Germinal center (tissue), 1 donor: Measurements from ENCODE around the gene POTEM.
"Not testable (repeated sequence)": the region's sequence is repeated elsewhere in the genome, so short reads cannot be mapped to it uniquely, and the experiment has no call there.

ENCODE experiments used
- DNase-seq: peaks from one replicate; pipeline ENCODE4 v3.0.0; 2012; ENCODE audit warnings: mixed read lengths, low spot score

Gene POTEM

DNA sequence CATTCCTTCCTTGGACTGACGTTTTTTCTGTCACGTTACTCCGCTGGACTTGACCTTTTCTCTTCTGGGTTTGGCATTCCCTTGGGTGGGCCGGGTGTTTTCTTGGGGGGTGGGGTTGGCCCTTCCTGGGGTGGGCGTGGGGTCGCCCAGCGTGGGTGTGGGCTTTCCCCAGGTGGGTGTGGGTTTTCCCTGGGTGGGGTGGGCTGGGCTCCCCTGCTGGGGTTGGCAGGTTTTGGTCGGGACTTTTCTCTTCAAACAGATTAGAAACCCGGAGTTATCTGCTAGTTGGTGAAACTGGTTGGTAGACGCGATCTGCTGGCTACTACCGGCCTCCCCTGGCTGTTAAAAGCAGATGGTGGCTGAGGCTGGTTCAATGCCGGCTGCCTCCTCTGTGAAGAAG, at the start of gene POTEM:
TSS of gene POTEM (plus strand) at position 301 of the 400 bp plus-strand sequence. CDS start at position 353, 52 bp downstream.
- DNase-seq: not testable (repeated sequence)

DNA sequence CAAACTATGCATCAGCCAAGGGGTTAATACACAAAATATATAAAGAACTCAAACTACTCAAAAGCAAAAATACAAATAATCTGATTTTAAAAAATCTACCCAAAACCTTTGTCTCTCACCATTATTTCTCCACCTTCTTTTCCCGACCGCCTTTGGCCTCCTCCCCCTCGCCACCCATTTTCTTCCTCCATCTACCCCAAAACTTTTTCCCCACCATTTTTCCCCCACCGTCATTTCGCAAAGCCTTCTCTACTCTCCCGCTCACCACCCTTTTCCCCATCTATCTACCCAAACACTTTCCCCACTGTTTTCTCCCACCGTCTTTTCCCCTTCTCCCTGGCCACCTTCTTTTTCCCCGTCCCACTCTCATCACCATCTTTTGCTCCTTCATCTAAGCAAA, 48.9 kb upstream of the POTEM start:
- DNase-seq: not testable (repeated sequence)

DNA sequence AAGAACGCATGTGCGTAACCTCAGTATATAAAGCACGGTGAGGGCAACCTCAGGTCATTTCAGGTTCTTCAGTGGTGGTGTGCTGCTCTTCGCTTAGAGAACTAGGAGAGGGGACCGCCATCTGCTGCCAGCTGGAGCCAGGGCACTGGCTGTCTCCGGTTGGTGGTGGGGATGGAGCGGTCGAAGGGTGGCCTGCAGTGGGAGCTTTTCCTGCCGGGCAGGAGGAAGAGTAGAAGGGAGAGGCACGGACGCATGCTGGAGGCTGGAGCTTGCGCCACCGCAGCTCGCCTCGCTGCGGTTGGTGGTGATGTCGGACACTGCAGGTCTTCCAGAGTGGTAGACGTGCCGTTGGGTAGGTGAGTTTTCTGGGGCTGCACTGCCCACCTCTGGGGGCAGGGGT, 47.2 kb upstream of the POTEM start:
- DNase-seq: not testable (repeated sequence)

DNA sequence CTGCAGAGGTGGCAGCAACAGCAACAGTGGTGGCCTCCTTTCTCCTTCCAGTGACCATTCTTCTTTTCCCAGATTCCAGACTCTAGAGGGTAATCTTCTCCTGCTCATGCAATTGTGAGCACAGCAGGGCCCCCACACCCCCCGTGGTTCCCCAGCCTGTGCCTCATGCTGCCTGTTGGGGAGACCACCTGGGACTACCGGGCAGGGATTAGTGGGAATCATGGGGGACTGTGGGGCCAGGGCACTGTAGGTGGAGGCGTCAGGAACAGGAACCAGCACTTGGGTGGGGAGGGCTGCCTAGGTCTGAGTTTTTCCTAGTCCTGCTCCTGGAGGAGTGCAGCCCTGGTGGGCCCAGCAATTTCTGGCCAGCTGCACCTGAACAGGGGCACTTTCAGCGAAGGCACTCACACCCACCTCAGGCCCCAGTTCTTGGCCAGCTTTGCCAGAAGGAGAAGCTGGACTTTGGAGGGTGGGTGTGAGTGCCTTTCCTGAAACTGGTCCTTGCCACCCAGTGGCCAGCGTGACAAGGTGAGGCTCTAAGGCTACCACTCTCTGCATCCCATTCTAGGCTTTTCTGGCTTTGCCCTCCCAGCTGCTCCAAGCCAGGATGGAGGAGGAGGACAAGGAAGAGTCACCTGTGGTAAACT, 46.1 kb upstream of the POTEM start:
- DNase-seq: not testable (repeated sequence)

DNA sequence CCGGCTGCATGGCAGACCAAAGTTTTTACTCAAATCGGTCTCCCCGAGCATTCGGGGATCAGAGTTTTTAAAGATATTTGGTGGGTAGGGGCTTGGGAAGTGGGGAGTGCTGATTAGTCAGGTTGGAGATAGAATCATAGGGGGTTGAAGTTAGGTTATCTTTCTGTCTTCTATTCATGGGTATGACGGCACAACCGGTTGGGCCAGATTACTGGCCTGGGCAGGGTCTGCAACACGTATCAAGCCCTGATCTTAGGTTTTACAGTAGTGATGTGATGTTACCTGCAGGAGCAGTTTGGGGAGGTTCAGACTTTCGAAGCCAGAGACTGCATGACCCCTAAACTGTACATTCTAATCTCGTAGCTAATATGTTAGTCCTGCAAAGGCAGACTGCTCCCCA, 30.4 kb upstream of the POTEM start:
- not testable (repeated sequence) for DNase-seq

DNA sequence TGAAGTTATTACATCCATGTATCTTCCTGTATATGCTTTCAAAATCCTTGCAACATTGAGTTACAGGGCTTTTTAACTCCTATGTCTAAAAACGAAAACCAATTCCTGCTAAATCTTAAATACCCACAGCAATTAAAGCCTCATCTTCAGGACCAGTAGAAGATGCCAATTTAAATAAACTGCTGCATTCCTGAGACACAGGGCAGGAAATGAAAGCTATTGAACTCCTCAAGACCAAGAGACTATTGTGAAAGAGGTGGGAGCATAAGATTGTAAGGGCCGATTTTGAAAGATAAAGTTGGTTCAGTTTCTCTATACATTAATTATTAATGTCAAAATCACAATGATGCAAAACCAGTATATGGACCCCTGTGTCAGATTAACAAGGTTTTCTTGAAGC, 28.5 kb upstream of the POTEM start:
- DNase-seq: not testable (repeated sequence)

DNA sequence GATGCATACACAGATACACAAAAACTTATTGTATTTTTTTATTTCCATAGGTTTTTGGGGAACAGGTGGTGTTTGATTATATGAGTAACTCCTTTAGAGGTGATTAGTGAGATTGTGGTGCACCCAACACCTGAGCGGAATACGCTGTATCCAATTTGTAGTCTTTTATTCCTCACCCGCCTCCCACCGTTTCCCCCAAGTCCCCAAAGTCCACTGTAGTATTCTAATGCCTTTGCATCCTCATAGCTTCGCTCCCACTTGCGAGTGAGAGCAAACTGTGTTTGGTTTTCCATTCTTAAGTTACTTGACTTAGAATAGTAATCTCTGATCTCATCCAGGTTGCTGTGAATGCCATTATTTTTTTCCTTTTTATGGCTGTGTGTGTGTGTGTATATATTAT, 17.3 kb upstream of the POTEM start:
- not testable (repeated sequence) for DNase-seq

DNA sequence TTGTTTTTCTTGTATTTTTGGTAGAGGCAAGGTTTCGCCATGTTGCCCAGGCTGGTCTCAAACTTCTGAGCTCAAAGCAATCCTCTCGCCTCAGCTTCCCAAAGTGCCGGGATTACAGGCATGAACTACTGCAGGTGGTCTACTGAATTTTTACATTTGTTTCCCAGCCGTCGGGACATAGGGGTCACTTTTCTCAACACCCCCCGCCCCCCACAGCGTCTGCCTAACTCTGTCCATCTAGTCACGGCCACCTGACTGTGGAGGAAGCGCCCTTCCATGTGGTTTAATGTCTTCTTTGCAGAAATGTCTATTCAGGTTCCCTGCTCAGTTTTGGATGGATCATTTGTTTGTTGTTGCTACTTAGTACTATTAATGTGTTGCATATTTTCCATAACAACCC, 14.1 kb upstream of the POTEM start:
- not testable (repeated sequence) for DNase-seq

DNA sequence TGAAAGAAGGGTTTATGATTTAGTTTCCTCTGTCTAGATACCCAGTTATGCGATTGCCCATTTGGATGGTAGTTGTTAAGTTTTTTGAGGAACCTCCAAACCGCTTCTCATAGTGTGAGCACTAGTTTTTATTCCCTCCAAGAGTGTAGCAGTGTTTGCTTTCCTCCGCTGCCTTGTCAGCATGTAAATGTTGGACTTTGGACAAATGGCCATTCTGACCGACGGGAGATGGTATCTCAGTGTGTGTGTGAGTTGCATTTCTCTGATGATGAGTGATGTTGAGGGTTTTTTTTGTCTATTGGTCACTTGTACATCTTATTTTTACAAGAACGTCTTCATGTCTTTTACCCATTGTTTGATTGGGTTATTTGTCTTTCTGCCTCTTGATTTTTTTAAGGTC, 11.4 kb upstream of the POTEM start:
- not testable (repeated sequence) for DNase-seq

DNA sequence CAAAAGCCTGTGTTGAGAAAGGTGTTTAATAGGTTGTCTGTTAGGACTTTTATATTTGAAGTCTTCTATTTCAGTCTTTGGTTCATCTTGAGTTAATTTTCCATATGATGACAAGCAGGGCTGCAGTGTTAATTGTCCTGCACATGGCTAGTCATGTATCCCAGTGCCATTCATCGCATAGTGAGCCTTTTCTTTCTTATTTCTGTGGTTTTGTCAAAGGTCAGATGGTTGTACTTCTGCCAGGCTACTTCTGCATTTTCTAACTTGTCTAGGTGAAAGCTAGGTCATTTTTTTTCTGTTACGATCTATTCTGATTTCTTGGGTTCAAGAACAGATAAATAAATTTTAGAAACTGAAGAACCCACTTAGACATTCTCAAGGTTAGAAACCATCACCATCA, 5.7 kb upstream of the POTEM start:
- DNase-seq: not testable (repeated sequence)

DNA sequence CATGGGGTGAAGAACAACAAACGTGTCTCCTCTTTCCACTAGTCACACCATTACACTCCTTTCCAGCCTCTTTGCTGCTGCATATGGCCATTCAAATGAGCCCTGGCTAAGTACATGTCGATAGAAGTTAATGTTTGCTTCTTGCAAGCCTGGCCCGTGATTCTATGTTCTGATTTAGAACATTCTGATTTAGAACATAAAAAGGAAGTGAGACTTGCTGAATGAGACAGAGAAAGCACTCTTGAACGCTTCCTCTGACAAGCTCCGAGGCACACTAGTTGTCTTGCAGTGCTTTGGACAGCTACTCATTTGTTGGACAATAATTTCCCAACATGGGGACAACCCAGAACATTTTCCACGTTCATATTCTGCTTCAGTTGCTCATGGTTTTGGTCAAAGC, 5.1 kb upstream of the POTEM start:
- DNase-seq: not testable (repeated sequence)

DNA sequence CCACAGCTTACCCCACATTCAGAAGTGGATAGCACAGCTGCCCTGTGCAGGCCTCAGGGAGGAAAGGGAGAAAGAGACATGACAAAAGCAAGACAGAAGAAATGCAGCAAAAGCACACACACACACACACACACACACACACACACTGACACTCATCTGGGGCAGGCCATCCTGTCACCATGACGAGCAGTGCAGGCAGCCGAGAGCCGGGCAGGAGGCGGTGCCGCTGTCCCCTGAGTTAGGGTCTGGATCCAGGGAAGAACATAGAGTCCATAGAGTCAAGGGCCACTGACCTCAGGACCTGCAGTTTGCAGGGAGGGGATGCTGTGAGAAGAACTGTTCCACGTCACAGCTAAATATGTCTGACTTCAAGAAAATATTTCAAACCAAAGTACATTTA, 4.0 kb upstream of the POTEM start:
- DNase-seq: not testable (repeated sequence)

DNA sequence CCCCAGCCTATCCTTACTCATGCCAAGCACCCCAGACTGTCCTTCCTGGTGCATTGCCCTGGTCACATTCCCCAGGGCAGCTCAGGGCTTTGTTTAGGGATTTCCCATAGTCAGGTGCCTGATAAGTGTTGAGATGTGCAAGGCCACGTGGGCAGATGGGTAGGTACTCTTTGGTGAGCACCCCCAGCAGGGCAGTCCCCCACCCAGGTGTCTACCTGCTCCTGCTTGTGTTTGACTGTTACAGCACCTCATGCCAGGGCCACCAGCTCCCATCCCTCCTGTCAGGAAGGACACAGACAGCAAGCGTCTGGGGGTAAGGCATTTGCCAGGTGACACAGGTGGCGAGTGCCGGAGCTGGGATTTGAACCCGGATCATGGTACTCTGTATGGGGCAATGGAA, 2.4 kb upstream of the POTEM start:
- not testable (repeated sequence) for DNase-seq

DNA sequence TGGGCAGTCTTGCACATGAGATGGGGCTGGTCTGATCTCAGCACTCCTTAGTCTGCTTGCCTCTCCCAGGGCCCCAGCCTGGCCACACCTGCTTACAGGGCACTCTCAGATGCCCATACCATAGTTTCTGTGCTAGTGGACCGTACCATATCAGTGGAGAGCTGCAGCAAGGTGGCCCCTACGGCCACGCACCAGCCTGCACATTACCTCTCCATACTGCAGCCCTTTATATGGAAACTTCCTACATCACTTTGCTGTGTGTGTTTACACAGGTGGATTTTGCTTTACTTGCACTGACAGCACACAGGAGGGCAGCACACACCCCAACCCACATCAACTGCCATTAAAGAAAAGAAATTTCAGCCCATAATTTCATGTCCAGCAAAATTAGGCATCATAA, 35.3 kb downstream of the POTEM start:
- DNase-seq: not testable (repeated sequence)

DNA sequence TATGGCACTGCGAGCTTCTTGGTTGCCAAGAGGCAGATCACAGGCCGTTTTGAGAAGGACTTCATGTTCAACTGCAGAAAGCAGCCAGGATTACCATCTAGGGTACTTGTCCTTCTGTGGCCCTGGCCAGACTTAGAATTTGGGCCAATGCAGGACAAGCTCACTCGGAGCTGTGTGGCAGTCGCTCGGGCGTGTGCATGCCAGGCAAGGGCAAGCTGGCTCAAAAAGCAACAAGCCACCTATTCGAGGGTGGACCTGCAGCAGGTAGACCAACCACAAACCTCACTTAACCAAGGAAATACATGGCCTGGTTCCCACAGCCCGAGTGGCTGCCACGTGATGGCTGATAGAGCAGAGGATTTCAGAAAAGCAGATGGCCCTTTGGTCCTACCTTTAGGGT, 39.3 kb downstream of the POTEM start:
- not testable (repeated sequence) for DNase-seq

DNA sequence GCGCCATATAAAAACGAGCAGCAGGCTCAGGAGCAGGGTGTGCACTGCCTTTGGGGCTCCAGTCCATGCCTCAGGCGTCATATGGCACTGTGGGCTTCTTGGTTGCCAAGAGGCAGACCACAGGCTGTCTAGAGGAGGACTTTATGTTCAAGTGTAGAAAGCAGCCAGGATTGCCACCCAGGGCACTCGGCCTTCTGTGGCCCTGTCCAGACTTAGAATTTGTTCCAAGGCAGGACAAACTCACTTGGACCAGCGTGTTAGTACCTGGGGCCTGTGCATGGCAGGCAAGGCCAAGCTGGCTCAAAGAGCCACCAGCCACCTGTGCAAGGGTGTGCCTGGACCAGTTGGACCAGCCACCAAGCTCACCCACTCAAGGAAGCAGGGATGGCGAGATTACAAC, 40.4 kb downstream of the POTEM start:
- not testable (repeated sequence) for DNase-seq

DNA sequence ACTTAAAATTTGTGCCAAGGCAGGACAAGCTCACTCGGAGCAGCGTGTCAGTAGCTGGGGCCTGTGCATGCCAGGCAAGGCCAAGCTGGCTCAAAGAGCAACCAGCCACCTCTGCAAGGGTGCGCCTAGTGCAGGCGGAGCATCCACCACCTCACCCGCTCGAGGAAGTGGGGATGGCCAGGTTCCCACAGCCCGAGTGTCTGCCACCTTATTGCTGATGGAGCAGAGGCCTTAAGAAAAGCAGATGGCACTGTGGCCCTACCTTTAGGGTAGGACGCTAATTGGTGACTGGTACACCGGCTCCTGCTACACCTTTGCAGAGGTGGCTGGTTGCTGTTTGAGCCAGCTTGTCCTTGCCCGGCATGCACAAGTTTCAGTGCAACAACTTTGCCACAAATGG, 43.8 kb downstream of the POTEM start:
- DNase-seq: not testable (repeated sequence)

DNA sequence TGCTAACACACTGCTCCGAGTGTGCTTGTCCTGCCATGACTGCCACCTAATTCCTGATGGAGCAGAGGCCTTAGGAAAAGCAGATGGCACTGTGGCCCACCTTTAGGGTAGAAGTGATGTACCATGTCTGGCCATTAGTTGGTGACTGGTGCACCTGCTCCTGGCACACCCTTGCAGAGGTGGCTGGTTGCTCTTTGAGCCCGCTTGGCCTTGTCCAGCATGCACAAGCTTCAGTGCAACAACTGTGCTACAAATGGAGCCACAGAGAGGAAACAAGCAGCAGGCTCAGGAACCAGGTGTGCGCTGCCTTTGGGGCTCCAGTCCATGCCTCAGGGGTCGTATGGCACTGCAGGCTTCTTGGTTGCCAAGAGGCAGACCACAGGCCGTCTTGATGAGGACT, 44.5 kb downstream of the POTEM start:
- not testable (repeated sequence) for DNase-seq

DNA sequence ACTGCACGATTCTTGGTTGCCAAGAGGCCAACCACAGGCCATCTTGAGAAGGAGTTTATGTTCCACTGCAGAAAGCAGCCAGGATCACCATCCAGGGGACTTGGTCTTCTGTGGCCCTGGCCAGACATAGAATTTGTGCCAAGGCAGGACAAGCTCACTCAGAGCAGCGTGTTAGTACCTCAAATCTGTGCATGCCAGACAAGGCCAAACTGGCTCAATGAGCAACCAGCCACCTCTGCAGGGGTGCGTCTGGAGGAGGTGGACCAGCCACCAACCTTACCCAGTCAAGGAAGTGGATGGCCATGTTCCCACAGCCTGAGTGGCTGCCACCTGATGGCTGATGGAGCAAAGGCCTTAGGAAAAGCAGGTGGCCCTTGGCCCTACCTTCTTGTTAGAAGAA, 48.0 kb downstream of the POTEM start:
- not testable (repeated sequence) for DNase-seq

DNA sequence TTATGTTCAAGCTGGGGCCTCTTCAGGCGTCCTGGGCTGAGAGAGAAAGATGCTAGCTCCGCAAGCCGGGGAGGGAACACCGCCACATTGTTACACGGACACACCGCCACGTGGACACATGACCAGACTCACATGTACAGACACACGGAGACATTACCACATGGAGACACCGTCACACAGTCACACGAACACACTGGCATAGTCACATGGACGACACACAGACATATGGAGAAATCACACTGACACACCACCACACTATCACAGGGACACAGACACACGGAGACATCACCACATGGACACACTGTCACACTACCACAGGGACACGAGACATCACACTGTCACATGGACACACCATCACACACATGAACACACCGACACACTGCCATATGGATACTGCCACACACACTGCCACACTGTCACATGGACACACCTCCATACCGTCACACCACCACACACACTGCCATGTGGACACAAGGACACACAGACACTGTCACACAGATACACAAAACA, 57.9 kb downstream of the POTEM start:
- not testable (repeated sequence) for DNase-seq

DNA sequence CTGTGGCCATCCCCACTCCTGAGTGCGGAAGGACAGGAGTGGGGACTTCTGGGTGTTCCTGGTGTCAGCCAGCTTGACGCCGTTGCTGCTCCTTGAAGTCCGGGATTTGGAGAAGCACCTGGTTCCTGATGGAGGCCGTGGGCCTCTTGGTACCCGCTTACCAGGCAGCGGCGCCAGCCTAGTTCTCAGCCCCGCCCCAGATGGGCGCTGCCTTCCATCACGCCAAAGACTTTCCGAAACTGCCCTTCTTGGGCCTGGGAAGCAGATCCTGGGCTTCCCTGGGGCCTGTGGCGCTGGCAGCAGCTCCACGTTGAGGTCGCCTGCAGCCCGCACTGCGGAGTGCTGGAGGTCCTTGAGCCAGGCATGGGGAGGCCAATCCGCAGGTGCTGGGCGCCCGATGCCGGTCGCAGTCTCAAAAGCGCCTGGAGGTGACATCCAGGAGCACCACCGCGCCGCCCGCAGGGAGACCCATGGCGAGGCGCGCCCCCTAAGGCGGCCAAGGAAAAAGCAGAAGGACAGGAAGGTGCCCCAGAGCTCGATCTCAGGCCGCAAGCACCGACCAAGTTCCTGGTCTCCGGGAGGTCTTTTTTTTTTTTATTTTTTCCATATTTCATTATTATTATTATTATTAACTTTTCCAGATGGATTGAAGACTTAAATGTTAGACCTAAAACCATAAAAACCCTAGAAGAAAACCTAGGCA, 59.6 kb downstream of the POTEM start:
- not testable (repeated sequence) for DNase-seq

DNA sequence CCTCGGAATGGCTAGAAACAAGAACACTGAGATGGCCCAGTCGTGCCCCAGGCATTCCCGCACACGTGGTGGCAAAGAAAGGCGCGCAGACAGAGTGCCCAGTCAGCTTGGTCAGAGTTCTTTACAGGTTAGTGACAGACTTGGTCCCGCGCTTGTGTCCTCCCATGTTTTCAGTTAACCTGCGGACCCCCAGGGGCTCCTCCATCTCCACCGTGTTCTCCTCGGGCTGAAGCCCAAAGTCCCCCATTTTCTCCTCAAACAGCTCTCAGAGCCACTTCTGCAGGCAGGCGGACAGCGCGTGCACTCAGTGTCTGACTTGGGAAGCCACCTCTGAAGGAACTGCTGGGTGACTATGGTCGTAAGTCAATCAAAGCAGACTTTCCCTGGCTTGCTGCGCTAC, 60.7 kb downstream of the POTEM start:
- not testable (repeated sequence) for DNase-seq

DNA sequence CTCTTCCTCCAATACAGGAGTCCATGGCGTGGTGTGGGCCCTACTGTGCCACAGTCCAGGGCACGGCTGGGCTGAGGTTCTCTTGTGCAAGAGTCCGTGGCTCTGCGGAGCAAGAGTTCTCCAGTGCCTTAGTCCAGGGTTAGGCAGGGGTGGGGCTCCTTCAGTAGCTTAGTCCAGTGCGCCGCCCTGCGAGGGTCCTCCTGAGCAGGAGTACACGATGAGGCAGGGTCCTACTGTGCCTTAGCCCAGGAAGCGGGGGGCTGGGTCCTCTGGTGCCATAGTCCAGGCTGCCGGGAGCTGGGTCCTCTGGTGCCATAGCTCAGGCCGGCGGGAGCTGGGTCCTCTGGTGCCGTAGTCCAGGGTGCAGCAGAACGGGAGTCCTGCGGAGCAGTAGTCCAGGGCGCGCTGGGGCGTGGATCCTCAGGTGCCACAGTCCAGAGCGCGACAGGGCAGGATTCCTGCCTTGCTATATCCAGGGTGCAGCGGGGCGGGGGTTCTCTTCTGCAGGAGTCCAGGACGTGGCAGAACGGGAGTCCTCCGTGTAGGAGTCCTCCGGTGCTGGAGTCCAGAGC, 69.7 kb downstream of the POTEM start:
- DNase-seq: not testable (repeated sequence)
